ENCODE data around the gene CKM. TPM values are rescaled to one million over a fixed set of nuclear protein-coding genes. Genes with fewer than 3 reads are reported as not detected.

CKM gene
- total RNA-seq, 1 donor from 2014 or later, result 0.42 TPM

DNA sequence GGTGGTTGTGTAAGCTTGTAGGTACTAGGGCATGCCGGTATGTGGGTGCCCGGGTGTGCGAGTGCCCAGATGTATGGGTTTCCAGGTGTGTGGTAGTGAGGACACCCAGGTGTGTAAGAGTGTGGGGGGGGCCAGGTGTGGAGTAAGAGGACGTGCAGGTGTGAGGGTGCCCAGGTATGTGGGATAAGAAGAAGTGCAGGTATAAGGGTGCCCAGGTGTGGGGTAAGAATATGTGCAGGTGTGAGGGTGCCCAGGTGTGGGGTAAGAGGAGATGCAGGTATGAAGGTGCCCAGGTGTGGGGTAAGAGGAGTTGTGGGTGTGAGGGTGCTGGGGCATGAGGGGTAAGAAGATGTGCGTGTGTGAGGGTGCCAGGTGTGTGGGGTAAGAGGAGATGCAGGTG lies 57.3 kb downstream of the CKM start:
- peaks cover 7% of the 10 kb centered on the region for H3K36me3 Mint-ChIP-seq (ENCODE audit: unreplicated experiment)
- no peak overlapping the region for H3K4me3 Mint-ChIP-seq (ENCODE audit: unreplicated experiment)
- TF ChIP-seq, protein P1, sequence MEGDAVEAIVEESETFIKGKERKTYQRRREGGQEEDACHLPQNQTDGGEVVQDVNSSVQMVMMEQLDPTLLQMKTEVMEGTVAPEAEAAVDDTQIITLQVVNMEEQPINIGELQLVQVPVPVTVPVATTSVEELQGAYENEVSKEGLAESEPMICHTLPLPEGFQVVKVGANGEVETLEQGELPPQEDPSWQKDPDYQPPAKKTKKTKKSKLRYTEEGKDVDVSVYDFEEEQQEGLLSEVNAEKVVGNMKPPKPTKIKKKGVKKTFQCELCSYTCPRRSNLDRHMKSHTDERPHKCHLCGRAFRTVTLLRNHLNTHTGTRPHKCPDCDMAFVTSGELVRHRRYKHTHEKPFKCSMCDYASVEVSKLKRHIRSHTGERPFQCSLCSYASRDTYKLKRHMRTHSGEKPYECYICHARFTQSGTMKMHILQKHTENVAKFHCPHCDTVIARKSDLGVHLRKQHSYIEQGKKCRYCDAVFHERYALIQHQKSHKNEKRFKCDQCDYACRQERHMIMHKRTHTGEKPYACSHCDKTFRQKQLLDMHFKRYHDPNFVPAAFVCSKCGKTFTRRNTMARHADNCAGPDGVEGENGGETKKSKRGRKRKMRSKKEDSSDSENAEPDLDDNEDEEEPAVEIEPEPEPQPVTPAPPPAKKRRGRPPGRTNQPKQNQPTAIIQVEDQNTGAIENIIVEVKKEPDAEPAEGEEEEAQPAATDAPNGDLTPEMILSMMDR (IDR thresholded peaks at IDR 0.05; ENCODE audit: partially characterized antibody, unreplicated experiment), result no peak

DNA sequence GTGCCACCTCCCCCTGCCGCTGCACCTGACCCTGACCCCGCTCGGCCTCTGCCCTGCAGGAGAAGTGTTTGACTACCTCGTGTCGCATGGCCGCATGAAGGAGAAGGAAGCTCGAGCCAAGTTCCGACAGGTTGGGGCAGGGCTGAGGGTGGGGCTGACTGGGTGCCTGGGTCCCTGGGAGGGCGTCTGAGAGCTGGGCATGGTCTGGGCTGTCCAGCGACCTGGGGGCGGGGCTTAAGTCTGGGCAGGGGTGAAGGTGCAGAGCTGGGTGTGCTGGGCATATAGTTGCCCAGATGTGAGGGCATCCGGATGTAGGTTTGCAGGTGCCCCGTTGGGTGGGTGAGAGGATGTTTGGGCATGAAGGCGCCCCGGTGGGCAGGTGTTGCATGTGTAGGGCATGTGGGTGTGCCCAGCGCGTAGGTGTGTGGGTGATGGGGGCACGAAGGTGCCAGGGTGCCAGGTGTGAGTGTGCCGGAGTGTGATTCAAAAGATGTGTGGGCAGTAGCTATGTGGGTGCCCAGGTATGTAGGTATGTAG lies 57.8 kb downstream of the CKM start:
- no peak overlapping the region for H3K27ac Mint-ChIP-seq (ENCODE audit: unreplicated experiment)
- H3K36me3 Mint-ChIP-seq (ENCODE audit: unreplicated experiment), result peaks cover 7% of the 10 kb centered on the region
- H3K27me3 Mint-ChIP-seq (ENCODE audit: unreplicated experiment), result peaks cover 7% of the 10 kb centered on the region
- H3K4me1 Mint-ChIP-seq (ENCODE audit: low read depth, unreplicated experiment), result no peaks in the 10 kb centered on the region
- TF ChIP-seq, protein P1 (IDR thresholded peaks at IDR 0.05; ENCODE audit: partially characterized antibody, unreplicated experiment), result no peak
- H3K9me3 Mint-ChIP-seq (ENCODE audit: unreplicated experiment), result peaks cover 5% of the 10 kb centered on the region
- no peak overlapping the region for H3K4me3 Mint-ChIP-seq (ENCODE audit: unreplicated experiment)
- no peak for DNase-seq

More for the DNA sequence above, 57.3 kb downstream of the CKM start:
- DNase-seq, result no peak
- Mint-ChIP-seq H3K9me3 (ENCODE audit: unreplicated experiment) (peaks cover 5% of the 10 kb centered on the region), H3K27ac (ENCODE audit: unreplicated experiment) (no peak overlapping the region), H3K27me3 (ENCODE audit: unreplicated experiment) (peaks cover 7% of the 10 kb centered on the region), H3K4me1 (ENCODE audit: low read depth, unreplicated experiment) (no peaks in the 10 kb centered on the region)

DNA sequence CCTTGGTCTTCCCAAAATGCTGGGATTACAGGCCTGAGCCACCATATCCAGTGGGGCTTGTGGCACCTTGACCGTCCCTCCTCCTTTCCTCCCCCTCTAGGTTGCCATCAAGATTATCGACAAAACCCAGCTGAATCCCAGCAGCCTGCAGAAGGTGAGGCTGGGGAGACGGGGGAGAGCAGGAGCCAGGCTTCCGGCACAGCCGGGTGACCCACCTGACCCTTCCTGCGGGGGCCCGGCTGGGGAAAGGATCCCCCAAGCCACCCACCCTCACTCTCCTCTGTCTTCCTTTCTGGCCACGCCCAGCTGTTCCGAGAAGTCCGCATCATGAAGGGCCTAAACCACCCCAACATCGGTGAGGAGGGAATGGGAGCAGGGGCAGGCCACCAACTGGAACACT lies 59.7 kb downstream of the CKM start:
- TF ChIP-seq, protein P1 (IDR thresholded peaks at IDR 0.05; ENCODE audit: partially characterized antibody, unreplicated experiment), result no peak
- Mint-ChIP-seq H3K4me1 (ENCODE audit: low read depth, unreplicated experiment) (no peaks in the 10 kb centered on the region), H3K9me3 (ENCODE audit: unreplicated experiment) (peaks cover 7% of the 10 kb centered on the region), H3K36me3 (ENCODE audit: unreplicated experiment) (peaks cover 7% of the 10 kb centered on the region), H3K4me3 (ENCODE audit: unreplicated experiment) (no peak overlapping the region), H3K27ac (ENCODE audit: unreplicated experiment) (no peak overlapping the region), H3K27me3 (ENCODE audit: unreplicated experiment) (peaks cover 7% of the 10 kb centered on the region)
- no peak for DNase-seq

DNA sequence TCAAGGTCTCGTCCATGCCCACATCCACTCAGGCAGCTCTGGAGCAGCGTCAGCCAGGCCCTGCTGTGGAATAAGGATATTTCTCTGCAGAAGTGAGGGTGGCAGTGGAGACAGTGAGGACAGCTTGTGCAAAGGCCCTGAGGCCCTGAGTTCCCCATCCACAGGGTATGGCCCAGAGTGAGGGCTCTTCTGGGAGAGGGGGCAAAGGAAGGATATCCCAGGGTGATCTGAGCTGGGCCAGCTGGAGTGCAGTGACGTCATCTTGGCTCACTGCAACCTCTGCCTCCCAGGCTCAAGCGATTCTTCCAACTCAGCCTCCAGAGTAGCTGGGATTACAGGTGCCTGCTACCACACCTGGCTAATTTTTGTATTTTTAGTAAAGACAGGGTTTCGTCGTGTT lies 60.1 kb downstream of the CKM start:
- Mint-ChIP-seq H3K27me3 (ENCODE audit: unreplicated experiment) (peaks cover 7% of the 10 kb centered on the region), H3K4me3 (ENCODE audit: unreplicated experiment) (no peak overlapping the region), H3K9me3 (ENCODE audit: unreplicated experiment) (peaks cover 7% of the 10 kb centered on the region), H3K4me1 (ENCODE audit: low read depth, unreplicated experiment) (no peaks in the 10 kb centered on the region), H3K27ac (ENCODE audit: unreplicated experiment) (no peak overlapping the region), H3K36me3 (ENCODE audit: unreplicated experiment) (peaks cover 7% of the 10 kb centered on the region)
- no peak for DNase-seq
- TF ChIP-seq, protein P1 (IDR thresholded peaks at IDR 0.05; ENCODE audit: partially characterized antibody, unreplicated experiment), result no peak

DNA sequence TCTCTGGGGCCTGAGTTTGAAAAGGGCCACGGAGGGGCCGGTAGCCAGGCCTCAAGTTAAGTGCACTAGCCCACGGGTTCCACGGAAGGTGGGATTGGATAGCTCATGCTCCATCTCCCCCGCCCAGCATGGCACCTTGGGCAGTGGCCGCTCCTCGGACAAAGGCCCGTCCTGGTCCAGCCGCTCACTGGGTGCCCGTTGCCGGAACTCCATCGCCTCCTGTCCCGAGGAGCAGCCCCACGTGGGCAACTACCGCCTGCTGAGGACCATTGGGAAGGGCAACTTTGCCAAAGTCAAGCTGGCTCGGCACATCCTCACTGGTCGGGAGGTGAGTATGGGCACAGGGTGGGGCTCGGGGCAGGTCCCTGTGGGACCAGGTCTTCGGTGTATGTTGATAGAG lies 63.8 kb downstream of the CKM start:
- H3K4me1 Mint-ChIP-seq (ENCODE audit: low read depth, unreplicated experiment), result peaks cover 4% of the 10 kb centered on the region
- peaks cover 3% of the 10 kb centered on the region for H3K9me3 Mint-ChIP-seq (ENCODE audit: unreplicated experiment)
- no peak for DNase-seq
- no peak overlapping the region for H3K4me3 Mint-ChIP-seq (ENCODE audit: unreplicated experiment)
- TF ChIP-seq, protein P1 (IDR thresholded peaks at IDR 0.05; ENCODE audit: partially characterized antibody, unreplicated experiment), result no peak
- peaks cover 7% of the 10 kb centered on the region for H3K36me3 Mint-ChIP-seq (ENCODE audit: unreplicated experiment)
- H3K27me3 Mint-ChIP-seq (ENCODE audit: unreplicated experiment), result peaks cover 5% of the 10 kb centered on the region
- H3K27ac Mint-ChIP-seq (ENCODE audit: unreplicated experiment), result no peak overlapping the region
